Esophagus muscularis mucosa (tissue), 4 donors: Measurements from ENCODE around the gene GRB14. TPM values are rescaled to one million over a fixed set of nuclear protein-coding genes. Genes with fewer than 3 reads are reported as not detected.

ENCODE experiments used
- DNase-seq: peaks from one replicate; pipeline ENCODE4 v3.0.0-alpha.2; 2017; ENCODE audit errors: extremely low spot score
- H3K27ac ChIP-seq, 4 donors: fragments of 200-600 bp; sonication (generic); replicated peaks in 1 of 4; 1 replicate in 3 of 4; 2 replicates in 1 of 4; pipeline ENCODE4 v1.5.1; 2016 to 2019; ENCODE audit warnings: mild to moderate bottlenecking in 1 of 4
- H3K27me3 ChIP-seq, 4 donors: fragments of 200-600 bp; sonication (generic); one replicate each; pipeline versions ENCODE4 v1.5.1 to v1.6.0; 2016 to 2019
- H3K36me3 ChIP-seq, 4 donors: fragments of 200-600 bp; sonication (generic); one replicate each; pipeline ENCODE4 v1.5.1; 2016 to 2019
- H3K4me1 ChIP-seq, 4 donors: fragments of 200-600 bp; sonication (generic); one replicate each; pipeline ENCODE4 v1.5.1; 2016 to 2019
- H3K4me3 ChIP-seq, 4 donors: fragments of 200-600 bp; sonication (generic); 1 replicate in 2 of 4; 2 replicates in 2 of 4; pipeline ENCODE4 v1.5.1; 2016 to 2019; ENCODE audit warnings: mild to moderate bottlenecking in 4 of 4, moderate library complexity in 1 of 4
- H3K9me3 ChIP-seq, 4 donors: fragments of 200-600 bp; sonication (generic); 1 replicate in 3 of 4; 2 replicates in 1 of 4; pipeline ENCODE4 v1.5.1; 2016 to 2019
- EP300 ChIP-seq: sonication (generic); formaldehyde crosslinking; IDR thresholded peaks from one replicate; pipeline ENCODE4 v1.6.1; 2017; ENCODE audit warnings: antibody characterized with exemption
- POLR2A ChIP-seq: fragments of 450-650 bp; IDR thresholded peaks from one replicate; pipeline ENCODE4 v1.6.1; 2017; ENCODE audit warnings: antibody characterized with exemption, moderate library complexity, mild to moderate bottlenecking, low read depth
- POLR2AphosphoS5 ChIP-seq, 2 donors: sonication (generic); formaldehyde crosslinking; IDR thresholded peaks; one replicate each; pipeline ENCODE4 v1.6.1; 2017; ENCODE audit warnings: antibody characterized with exemption in 2 of 2
- WGBS: methylation state at CpG from one replicate; pipeline ENCODE4 v1.1.5; 2018; 5-methylcytosine and 5-hydroxymethylcytosine counted together
- intact Hi-C: fragments of 100-400 bp; cut with DNase I; formaldehyde crosslinking; loops from one replicate; pipeline ENCODE4 v1.15.1; 2023
- total RNA-seq, 4 donors: library from RNA; depleted of rRNA; stranded (reverse); fragments of >200 nt; gene quantifications; one replicate each; pipeline versions ENCODE4 v1.1.0 to v1.2.1, GENCODE V29; 2016
- TF ChIP-seq, protein P1 (sequence below), 3 experiments: fragments of 200-600 bp in 2 of 3; fragments of 450-650 bp in 1 of 3; sonication (generic) in 2 of 3; IDR thresholded peaks; one replicate each; pipeline ENCODE4 v1.5.1; 2017 to 2019; ENCODE audit warnings: antibody characterized with exemption in 3 of 3, mild to moderate bottlenecking in 2 of 3, moderate library complexity in 1 of 3

The GRB14 gene
- total RNA-seq, 4 donors from 2014 or later = 3.3 to 6.3 (median 4.3) TPM

GRCh38 chr2:164545484-164545883 lies 75.8 kb downstream of the GRB14 start:
- no peaks in the 10 kb centered on the region for H3K27me3 ChIP-seq
- TF ChIP-seq POLR2AphosphoS5 (IDR thresholded peaks at IDR 0.05) = no peak
- no peak for TF ChIP-seq EP300
- TF ChIP-seq POLR2A = no peak
- TF ChIP-seq, protein P1, sequence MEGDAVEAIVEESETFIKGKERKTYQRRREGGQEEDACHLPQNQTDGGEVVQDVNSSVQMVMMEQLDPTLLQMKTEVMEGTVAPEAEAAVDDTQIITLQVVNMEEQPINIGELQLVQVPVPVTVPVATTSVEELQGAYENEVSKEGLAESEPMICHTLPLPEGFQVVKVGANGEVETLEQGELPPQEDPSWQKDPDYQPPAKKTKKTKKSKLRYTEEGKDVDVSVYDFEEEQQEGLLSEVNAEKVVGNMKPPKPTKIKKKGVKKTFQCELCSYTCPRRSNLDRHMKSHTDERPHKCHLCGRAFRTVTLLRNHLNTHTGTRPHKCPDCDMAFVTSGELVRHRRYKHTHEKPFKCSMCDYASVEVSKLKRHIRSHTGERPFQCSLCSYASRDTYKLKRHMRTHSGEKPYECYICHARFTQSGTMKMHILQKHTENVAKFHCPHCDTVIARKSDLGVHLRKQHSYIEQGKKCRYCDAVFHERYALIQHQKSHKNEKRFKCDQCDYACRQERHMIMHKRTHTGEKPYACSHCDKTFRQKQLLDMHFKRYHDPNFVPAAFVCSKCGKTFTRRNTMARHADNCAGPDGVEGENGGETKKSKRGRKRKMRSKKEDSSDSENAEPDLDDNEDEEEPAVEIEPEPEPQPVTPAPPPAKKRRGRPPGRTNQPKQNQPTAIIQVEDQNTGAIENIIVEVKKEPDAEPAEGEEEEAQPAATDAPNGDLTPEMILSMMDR (IDR thresholded peaks at IDR 0.05) = no peak
- no peak for DNase-seq
- 85% methylated on average over 5 of the region's 5 CpGs for WGBS
- no peaks in the 10 kb centered on the region for H3K36me3 ChIP-seq
- H3K9me3 ChIP-seq = peaks cover 0 to 7% (median 2%) of the 10 kb centered on the region in 4 donors
- H3K27ac ChIP-seq = no peak overlapping the region
- intact Hi-C loops = no loop called here
- peaks cover 0 to 9% (median 4%) of the 10 kb centered on the region in 4 donors for H3K4me1 ChIP-seq
- H3K4me3 ChIP-seq = no peak overlapping the region

GRCh38 chr2:164542581-164543021 lies 78.7 kb downstream of the GRB14 start:
- peaks cover 0 to 9% (median 4%) of the 10 kb centered on the region in 4 donors for H3K4me1 ChIP-seq
- H3K4me3 ChIP-seq = no peak overlapping the region
- DNase-seq = no peak
- H3K27ac ChIP-seq = no peak overlapping the region
- no peaks in the 10 kb centered on the region for H3K27me3 ChIP-seq
- 39% methylated on average over 2 of the region's 2 CpGs for WGBS
- no peaks in the 10 kb centered on the region for H3K36me3 ChIP-seq
- TF ChIP-seq POLR2AphosphoS5 (IDR thresholded peaks at IDR 0.05) = no peak
- TF ChIP-seq EP300 = no peak
- no peak for TF ChIP-seq POLR2A
- TF ChIP-seq, protein P1 (IDR thresholded peaks at IDR 0.05) = no peak
- intact Hi-C loops = no loop called here
- peaks cover 0 to 7% (median 2%) of the 10 kb centered on the region in 4 donors for H3K9me3 ChIP-seq

- H3K27ac ChIP-seq = no peak overlapping the region
- intact Hi-C loops = no loop called here
- H3K9me3 ChIP-seq = no peaks in the 10 kb centered on the region
- 84% methylated on average over 3 of the region's 3 CpGs for WGBS
- peaks cover 0 to 9% (median 7%) of the 10 kb centered on the region in 4 donors for H3K4me1 ChIP-seq
- no peak for DNase-seq
- TF ChIP-seq EP300 = no peak
- TF ChIP-seq, protein P1 (IDR thresholded peaks at IDR 0.05) = peak; percentile 25 to 51 (median 41)
- H3K27me3 ChIP-seq = no peaks in the 10 kb centered on the region
- H3K4me3 ChIP-seq = no peak overlapping the region
- H3K36me3 ChIP-seq = no peaks in the 10 kb centered on the region
These were observed 82.9 kb downstream of the GRB14 start for GRCh38 chr2:164538240-164538866.

- no peak overlapping the region for H3K27ac ChIP-seq
- TF ChIP-seq, protein P1 (IDR thresholded peaks at IDR 0.05) = no peak
- TF ChIP-seq EP300 = no peak
- no peak for TF ChIP-seq POLR2AphosphoS5 (IDR thresholded peaks at IDR 0.05)
- TF ChIP-seq POLR2A = no peak
- peaks cover 0 to 5% (median 0%) of the 10 kb centered on the region in 4 donors for H3K4me1 ChIP-seq
- H3K9me3 ChIP-seq = no peaks in the 10 kb centered on the region
- no peaks in the 10 kb centered on the region for H3K36me3 ChIP-seq
- DNase-seq = no peak
- H3K4me3 ChIP-seq = no peak overlapping the region
- intact Hi-C loops = no loop called here
- WGBS = 69% methylated on average over 5 of the region's 5 CpGs
- no peaks in the 10 kb centered on the region for H3K27me3 ChIP-seq
These were observed 85.8 kb downstream of the GRB14 start for GRCh38 chr2:164535280-164536025.
